VCaP (cell line): ENCODE results near the gene RC3H2.

Experiments
- H3K27ac ChIP-seq: fragments of 450-650 bp; 2 replicates; pipeline ENCODE4 v1.5.1; 2017
- CTCF ChIP-seq: fragments of 450-650 bp; conservative IDR thresholded peaks from 2 replicates; pipeline ENCODE4 v1.5.1; 2017; ENCODE audit warnings: mild to moderate bottlenecking, moderate library complexity

The RC3H2 gene

GRCh38 chr9:122819326-122819725 is 85.8 kb downstream of the RC3H2 start:
- peak overlapping the region; percentile 90 for H3K27ac ChIP-seq
- no peak for TF ChIP-seq CTCF

GRCh38 chr9:122816163-122816867 is 88.8 kb downstream of the RC3H2 start:
- TF ChIP-seq CTCF: no peak
- peak overlapping the region; percentile 38 for H3K27ac ChIP-seq

DNA sequence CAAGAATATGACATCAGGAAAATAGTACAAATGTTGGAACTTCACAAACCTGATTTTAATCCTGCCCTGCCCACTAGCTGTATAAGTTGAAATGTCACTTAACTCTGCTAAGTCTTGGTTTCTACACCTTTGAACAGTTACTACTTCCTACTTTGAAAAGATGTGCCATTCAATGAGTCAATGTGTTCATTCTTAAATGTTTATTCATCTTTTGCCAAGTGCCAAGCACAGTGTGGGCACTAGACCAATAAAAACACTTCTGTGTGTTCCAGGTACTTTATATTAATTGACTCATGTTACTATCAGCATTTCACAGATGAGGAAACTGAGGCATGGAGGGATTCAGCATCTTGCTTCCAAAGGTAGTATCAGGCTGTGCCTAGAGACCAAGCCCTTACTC is 89.6 kb downstream of the RC3H2 start:
- peak overlapping the region; percentile 38 for H3K27ac ChIP-seq
- TF ChIP-seq CTCF: no peak

- H3K27ac ChIP-seq: no peak overlapping the region
- no peak for TF ChIP-seq CTCF
Measured at GRCh38 chr9:122814545-122814944, 90.6 kb downstream of the RC3H2 start.

DNA sequence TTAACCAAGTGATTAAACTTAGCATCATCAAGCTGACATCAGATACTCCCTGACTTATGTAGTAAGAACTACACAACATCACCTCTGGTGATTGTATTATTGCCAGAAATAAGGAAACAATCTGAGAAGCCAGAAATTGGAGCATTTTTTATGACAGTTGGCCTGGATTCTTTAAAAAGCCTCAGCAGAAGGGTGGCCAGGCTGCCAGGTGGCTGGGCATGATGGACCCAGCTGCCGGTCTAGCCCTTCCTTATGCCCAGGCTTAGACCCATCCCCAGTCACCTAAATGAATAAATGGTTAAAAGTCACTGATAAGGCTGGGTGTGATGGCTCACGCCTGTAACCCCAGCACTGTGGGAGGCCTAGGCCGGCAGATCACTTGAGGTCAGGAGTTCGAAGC is 92.4 kb downstream of the RC3H2 start:
- H3K27ac ChIP-seq: no peak overlapping the region
- TF ChIP-seq CTCF: no peak

- peak; percentile 79 for TF ChIP-seq CTCF
- peak overlapping the region; percentile 91 for H3K27ac ChIP-seq
Measured at GRCh38 chr9:122810306-122810946, 94.7 kb downstream of the RC3H2 start.

DNA sequence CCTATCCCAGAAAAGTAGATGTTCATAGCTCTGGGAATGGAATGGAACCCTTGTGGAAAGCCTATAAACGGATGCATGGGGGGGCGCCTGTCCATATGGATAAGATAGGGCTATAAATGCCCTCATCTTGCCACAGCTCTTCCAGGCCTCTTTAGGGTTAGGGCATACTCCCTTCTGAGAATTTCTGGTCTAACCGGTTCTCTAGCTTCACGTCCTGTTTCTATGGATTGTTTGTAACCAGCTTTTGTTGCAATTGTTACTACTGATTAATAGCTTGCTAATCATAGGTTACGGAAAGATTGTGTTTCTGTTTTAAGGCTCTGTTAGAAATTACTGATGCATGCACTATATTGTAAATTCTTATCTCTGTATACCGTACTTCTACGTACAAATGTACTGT is 95.9 kb downstream of the RC3H2 start:
- peak overlapping the region; percentile 91 for H3K27ac ChIP-seq

DNA sequence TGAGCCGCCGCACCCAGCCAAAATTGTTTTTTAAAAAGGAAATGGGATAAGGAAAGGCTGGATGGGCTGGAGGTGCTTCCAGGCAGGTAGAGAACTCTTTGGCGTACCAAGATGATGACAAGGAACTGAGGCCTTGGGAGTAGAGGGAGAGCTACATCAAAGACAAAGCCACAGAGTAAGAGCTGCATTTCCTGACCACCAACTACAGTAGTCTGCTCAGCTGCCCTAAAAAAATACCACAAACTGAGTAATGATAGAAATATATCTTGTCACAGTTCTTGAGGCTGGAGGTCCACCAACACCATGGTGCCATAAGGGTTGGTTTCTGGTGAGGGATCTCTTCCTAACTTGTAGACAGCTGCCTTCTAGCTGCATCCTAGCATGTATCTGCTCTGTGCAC is 97.0 kb downstream of the RC3H2 start:
- TF ChIP-seq CTCF: no peak
- H3K27ac ChIP-seq: peak overlapping the region; percentile 91
